Measurements from ENCODE around the gene DOCK10. TPM values are rescaled to one million over a fixed set of nuclear protein-coding genes. Genes with fewer than 3 reads are reported as not detected.

The DOCK10 gene
- total RNA-seq, 1 donor from 2014 or later: 6.7 TPM

DNA sequence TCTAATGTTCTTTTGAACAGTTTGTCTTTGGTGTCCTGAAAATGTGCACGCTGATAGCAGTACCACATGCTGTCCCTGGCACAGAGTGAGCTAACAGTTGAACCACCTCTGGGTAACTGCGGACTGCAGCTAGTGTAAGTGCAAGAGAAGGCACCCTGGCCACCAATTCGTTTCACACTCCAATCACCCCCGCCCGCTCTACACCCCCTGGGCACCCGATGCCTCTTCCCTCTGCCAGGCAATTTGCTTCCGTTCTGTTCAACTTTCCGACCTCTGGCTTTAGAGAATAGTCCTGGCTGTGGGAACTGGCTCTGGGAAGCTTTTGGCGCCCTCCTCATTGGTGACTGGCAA lies 1.4 kb downstream of the DOCK10 start:
- no peak for ATAC-seq

- ATAC-seq: no peak
Observed at GRCh38 chr2:225040142-225040541, 2.1 kb downstream of the DOCK10 start.

GRCh38 chr2:225038231-225038523 lies 4.1 kb downstream of the DOCK10 start:
- ATAC-seq: no peak

DNA sequence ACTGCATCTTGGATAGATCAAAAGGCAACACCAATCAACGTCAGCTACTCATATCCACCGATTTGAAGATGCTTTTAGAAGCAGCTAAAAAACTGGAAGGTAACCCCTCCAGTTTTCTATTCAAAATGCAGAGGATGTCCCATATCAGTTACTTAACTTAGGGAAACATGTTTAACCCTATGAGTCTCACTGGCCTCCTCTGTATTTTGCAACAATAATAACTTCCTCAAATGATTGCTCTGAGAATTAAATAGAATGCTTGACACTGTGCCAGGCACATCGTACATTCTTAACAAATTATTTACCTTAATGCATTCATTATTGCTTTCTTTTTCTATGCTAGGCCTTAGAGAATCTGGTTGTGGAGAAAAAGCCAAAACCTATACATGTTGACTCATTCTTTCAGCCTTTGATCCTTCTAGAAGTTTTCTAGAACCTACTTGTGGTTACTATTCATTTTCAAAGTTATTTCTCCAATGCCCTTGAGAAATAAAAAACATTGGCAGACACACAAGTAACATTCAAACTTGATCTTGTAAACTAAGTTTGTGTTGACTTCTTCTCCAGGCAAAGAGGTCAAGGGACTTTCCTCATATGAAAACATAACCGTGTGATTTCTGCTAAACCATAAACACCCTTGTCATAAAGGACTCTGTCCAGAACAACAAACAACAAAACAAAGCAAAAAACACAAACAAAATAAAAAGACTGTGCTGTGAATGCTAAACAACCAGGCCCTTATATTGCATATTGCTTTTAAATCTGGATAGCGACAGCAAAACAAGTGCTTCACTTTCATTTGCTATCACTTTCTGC lies 4.6 kb downstream of the DOCK10 start:
- ATAC-seq: no peak

- no peak for ATAC-seq
Observed at GRCh38 chr2:225036431-225036830, 5.8 kb downstream of the DOCK10 start.

- no peak for ATAC-seq
Observed at GRCh38 chr2:225033440-225034318, 8.6 kb downstream of the DOCK10 start.

GRCh38 chr2:225032246-225032645 lies 10.0 kb downstream of the DOCK10 start:
- ATAC-seq: no peak

- no peak for ATAC-seq
Observed at GRCh38 chr2:225031599-225031998, 10.7 kb downstream of the DOCK10 start.

- ATAC-seq: no peak
Observed at GRCh38 chr2:225030893-225031292, 11.4 kb downstream of the DOCK10 start.

- ATAC-seq: no peak
Observed at GRCh38 chr2:225030203-225030602, 12.1 kb downstream of the DOCK10 start.

DNA sequence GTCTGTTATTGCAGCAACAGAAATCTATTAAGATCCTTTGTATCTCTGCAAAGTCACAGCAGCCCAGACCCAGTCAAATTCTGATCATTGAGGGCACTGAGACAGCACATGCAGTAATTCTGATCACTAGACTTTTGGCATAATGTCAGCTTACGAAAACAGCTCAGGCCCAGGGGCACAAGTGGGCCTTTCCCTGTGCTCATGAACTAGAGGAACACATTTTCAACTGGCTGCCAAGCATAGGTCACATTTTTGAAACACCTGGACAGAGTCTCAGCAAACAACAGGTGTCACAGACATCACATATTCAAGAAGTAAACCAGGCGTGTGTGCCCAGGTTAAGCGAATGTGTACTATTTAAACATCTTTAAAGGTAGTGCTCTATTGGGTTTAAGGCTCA lies 13.7 kb downstream of the DOCK10 start:
- ATAC-seq: no peak

DNA sequence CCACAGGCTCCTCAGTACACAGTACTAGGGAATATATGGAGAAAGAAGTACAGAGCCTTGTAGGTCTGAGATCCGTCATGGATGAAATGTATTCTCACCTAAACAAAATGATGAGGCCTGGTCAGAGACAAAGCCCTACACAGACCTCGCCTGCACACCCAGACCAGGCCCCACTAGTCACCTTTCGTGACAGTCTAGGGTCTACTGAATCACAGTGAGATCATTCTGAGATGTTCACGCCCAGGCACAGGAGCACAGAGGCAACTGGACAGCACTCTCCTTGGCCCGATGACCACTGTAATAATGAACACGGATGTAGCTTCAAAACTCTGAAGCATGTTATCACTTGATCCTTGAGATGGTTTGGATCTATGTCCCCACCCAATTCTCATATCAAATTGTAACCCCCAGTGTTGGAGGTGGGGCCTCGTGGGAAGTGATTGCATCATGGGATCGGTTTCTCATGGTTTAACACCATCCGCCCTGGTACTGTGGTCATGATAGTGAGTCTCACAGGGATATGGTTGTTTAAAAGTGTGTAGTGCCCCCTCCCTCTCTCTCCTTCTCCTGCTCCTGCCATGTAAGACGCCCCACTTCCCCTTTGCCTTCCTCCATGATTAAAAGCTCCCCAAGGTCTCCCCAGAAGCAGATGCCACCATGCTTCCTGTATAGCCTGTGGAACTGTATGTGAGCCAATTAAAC lies 15.1 kb downstream of the DOCK10 start:
- no peak for ATAC-seq

- no peak for ATAC-seq
Observed at GRCh38 chr2:225025917-225026571, 16.2 kb downstream of the DOCK10 start.

GRCh38 chr2:225022188-225022587 lies 20.1 kb downstream of the DOCK10 start:
- no peak for ATAC-seq

- no peak for ATAC-seq
Observed at GRCh38 chr2:225020168-225020849, 22.0 kb downstream of the DOCK10 start.

DNA sequence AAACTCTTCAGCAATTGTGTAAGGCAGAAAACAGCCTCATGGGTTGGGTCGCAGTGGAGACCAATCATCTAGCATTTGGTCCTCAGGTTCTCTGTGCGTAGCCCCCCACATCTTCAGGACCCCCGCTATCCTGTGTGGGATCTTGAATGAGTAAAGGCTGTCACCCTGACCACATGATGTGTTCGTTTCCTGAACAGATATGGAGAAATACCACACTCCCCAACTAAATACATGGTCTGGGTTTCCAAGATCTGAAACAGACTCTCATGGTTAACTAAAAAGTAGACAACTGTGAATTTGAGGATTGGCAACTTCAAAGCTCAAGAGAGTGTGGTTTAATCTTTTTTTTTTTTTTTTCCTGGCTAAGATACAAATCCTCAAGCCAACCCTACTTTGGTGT lies 23.2 kb downstream of the DOCK10 start:
- no peak for ATAC-seq

GRCh38 chr2:225017713-225018112 lies 24.6 kb downstream of the DOCK10 start:
- ATAC-seq: no peak

- ATAC-seq: no peak
Observed at GRCh38 chr2:225017098-225017685, 25.1 kb downstream of the DOCK10 start.

GRCh38 chr2:225013425-225014365 lies 28.6 kb downstream of the DOCK10 start:
- ATAC-seq: no peak

GRCh38 chr2:225011585-225011984 lies 30.7 kb downstream of the DOCK10 start:
- peak; percentile 79 for ATAC-seq

DNA sequence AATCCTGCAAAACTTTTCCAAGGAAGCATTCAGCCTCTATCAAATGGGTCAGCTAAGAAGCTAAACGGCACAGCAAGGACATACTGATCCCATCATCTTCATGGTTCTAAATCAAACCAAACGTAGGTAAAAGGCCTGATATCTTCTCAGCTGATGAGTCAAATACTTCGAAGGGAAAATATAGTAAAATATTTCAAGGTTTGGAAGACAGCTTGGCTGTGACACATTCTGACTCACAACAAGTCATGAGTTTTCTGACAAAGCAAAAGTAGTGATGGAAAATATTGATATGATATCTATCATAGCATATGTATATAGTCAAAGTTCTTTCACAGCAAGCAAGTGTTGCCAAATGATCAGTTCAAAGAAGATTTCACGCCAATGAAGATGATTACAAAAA lies 31.5 kb downstream of the DOCK10 start:
- ATAC-seq: peak; percentile 50
